IPS-18c (cell line): ENCODE measurements around the gene MYO5A.
A peak's percentile ranks its signal among the peaks of the same experiment; 100 is the strongest.

Experiments used
- H3K4me3 ChIP-seq: 2 replicates; pipeline ENCODE4 v1.7.0; 2013; ENCODE audit warnings: low read depth, mild to moderate bottlenecking, low read length, moderate library complexity; ENCODE audit not compliant: insufficient read depth
- H3K9me3 ChIP-seq: one replicate; pipeline ENCODE4 v1.6.1; 2013; ENCODE audit warnings: mild to moderate bottlenecking, low read length, moderate library complexity; ENCODE audit not compliant: control insufficient read depth, insufficient read depth

MYO5A gene

DNA sequence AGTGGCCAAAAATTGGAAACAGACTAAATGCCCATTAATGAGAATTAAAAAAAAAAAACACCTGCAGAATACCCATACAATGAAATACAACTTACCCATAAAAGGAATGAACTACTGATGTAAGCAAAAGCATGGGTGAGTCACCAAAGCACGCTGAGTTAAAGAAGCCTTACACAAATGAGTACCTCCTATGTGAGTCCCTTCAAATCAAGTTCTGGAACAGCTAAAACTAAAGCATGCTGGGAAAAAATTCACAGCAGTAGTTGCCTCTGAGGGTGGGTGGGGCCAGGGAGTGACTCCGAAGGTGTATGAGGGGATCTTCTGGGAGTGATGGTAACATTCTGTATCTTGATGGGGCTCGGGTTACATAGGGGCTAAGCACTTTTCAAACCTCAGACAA is 244.5 kb downstream of the MYO5A start:
- H3K9me3 ChIP-seq = no peaks in the 10 kb centered on the region

DNA sequence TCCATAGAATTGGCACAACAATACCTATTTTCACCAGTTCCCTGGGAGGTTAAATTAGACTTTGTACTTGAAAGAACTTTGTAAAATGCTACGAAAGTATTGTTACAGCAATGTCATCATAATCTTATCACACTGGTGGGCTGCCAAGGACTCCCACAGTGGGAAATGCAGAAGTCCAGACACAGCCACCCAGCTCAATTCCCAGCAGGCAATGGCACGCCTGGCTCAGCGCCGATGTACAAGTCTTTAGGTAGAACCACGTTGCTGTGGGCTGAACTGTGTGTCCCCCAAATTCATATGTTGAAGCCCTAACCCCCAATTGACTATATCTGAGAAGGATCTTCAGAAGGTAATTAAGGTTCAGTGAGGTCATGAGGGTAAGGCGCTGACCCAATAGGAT is 245.4 kb downstream of the MYO5A start:
- Histone ChIP-seq H3K4me3 (no peak overlapping the region), H3K9me3 (no peaks in the 10 kb centered on the region)

More for the DNA sequence above, 244.5 kb downstream of the MYO5A start:
- no peak overlapping the region for H3K4me3 ChIP-seq

DNA sequence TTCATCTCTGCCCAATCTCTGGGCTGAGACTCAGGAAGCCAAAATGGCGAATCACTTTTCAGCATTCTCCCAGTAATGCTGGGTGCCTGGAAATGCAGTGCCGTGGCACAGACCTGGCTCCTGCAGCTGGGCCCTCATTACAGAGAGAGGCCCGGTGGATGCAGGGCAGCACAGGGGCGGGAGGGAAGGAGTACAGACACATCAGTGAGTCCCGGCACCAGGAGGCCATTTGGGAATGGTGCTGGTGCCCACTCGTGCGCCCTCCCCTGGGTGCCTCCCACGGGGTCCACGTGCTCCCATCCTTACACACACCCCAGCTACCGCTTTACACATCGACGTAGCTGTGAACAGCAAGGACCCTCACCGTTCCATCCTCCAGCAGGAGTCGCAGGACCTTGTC is 246.3 kb downstream of the MYO5A start:
- Histone ChIP-seq H3K4me3 (no peak overlapping the region), H3K9me3 (no peaks in the 10 kb centered on the region)

DNA sequence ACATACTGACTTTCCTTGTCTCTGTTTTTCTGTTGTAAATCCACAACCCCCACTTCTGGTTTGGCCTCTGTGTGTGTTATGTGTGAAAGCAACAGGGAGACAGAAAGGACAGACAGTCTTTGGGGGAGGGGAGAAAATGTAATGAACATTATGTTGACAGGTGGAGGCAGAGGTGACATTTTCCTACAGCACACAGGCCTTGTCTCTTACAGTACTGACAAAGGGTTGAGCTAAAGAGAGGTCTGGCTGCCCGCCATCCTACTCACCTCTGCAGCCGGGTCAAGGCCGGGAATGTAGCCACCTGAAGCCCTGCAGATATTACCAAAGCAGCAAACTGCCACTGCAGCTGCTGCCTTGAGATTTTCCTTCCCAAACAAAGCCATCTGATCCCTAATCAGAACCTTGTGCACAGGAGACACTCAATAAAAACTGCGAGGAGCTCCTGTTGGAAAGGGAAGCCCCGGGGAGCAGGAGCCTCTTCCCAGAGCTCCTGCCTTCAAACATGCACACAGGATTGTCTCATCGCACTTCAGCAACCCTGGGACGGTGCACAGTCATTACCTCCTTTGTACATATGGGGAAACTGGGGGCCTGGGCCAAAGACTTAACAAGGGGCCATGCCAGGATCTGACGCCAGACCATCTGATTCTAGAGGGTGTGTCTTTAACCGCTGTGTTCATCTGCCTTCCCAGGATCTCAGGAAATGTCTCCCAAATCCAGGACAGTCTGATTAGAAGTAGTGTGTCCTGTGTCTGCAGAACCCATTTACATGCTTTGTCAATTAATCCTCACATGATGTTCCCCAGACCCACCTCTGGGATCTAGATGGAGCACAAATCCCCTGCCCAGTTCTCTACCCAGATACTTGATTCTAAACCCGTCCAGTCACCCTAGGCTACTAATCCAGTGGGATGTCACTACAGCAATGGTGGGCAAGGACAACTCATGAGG is 247.3 kb downstream of the MYO5A start:
- no peaks in the 10 kb centered on the region for H3K9me3 ChIP-seq
- H3K4me3 ChIP-seq = no peak overlapping the region

DNA sequence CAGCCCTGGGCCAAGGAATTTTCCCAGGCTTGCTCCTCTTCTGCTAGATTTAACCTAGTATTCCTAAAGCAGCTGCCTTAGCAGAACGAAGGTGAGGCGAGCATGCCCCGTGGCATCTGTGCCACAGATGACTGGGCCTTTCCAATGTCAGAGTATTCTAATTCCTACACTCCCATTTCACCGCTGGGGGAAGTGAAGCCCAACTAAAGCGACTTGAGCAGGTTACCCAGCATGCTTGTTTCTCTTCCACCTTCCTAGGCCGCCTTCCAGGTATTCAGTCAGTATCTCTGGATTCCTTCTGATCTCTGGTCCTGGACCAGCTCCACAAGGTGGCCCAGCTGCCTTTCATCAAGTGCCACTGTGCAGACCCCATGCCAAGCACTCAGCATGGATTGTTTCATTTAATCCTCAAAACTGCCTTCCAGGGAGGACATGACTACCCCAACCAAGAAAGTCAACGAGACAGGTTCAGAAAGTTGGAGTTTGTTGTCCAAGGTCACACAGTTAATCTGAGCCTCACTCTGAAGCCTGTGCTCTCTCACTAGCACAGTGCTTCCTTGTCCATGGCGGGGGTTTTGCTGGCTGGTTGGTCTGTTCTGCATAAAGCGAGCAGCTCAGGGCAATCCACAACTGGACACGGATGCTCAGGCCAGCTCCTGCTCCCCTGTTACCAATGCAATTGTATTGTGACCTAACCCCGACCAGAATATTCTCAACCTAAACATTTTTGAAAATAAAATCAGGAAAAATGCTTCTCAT is 248.2 kb downstream of the MYO5A start:
- Histone ChIP-seq H3K9me3 (no peaks in the 10 kb centered on the region), H3K4me3 (no peak overlapping the region)

DNA sequence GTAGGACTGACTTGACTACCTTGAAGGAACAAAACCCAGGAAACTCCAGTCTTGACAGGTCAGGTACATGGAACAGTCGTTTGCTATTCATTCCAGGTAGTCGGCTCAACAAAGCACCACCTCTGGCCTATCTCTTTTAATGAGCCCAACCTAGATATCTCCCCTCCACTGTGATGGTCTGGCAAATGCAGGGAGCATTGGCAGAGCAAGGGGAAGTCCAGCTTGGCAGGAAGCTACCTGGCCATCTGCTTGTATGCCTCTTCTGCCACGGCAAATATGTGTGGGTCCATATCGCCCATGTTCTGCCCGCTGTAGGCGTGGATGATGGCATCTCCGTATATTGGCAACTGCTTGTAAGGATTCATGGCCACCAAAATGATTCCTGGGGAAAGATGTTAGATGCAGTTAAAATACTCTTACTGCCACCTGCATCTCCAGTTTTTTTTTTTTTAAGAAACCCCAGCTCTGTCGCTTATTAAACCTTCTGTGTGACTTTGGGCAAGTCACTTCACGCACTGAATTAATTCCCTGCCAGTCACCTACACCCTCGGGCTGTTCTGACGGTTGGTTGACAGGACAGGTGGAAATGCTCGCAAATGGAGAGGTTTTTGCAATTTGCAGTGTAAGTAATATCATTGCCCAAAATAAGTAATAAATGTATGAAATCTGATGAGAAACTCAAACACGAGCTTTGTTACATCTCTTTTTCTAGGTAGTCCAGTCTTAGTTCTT is 249.9 kb downstream of the MYO5A start:
- H3K4me3 ChIP-seq = no peak overlapping the region
- H3K9me3 ChIP-seq = no peaks in the 10 kb centered on the region

DNA sequence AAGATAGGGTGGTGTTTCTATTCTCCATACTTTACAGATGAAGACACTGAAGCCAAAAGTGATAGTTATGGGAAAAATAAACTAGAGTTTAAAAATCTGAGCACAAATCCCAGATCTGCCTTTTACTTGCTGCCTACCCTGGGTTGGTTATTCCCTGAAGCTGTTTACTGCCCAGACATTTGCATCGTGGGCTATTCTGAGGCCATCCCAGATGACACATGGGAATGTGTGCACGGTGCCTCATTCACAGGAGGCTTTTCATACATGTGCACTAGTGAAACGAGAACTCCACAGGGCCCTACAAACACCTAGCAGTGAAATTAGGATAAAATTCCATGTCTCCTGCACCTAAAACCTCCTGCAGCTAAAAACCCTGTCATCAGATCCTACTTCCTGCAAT is 250.5 kb downstream of the MYO5A start:
- no peak overlapping the region for H3K4me3 ChIP-seq
- H3K9me3 ChIP-seq = no peaks in the 10 kb centered on the region

DNA sequence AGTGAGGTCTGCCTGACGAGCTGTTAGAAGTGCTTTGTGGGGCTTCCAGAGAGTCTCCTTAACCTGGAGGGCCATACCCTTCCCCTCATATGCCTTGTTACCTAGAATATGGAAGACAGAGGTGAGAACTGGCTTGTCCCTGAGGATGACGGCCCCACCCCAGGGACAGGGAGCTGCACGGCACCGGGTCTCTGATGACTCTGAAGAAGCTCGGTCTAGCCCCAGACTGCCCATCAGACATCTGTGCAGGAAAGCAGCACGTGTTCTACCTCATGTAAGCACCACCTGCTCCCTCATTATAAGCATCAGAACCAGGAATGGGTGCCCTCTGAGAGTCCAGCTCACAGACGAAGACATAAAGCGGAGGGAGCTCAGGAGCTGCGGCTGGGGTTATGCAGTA is 251.1 kb downstream of the MYO5A start:
- Histone ChIP-seq H3K4me3 (no peak overlapping the region), H3K9me3 (no peaks in the 10 kb centered on the region)

DNA sequence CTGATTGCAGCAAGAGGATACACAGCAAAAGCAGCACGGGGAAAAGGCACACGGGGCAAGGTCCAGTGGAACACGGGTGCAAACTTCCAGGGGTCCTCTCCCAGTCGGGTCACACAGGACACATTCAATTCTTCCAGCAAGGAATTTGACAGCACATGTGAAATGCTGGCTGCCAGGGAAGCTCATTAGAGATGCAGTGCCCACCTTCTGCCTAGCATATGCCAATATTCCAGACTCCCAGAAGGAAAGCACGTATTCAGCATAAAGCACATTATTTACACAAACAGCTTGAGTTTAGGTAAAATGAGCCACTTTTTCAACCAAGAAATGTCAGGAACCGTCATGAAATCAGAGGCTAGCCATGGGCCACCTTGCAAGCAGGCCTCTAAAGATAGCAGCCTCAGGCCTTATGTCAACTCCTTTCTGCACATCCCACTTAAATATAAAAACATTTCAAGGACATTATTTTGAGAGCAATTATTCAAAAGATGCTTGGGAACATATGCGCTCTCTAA is 252.4 kb downstream of the MYO5A start:
- H3K9me3 ChIP-seq = no peaks in the 10 kb centered on the region
- H3K4me3 ChIP-seq = no peak overlapping the region

DNA sequence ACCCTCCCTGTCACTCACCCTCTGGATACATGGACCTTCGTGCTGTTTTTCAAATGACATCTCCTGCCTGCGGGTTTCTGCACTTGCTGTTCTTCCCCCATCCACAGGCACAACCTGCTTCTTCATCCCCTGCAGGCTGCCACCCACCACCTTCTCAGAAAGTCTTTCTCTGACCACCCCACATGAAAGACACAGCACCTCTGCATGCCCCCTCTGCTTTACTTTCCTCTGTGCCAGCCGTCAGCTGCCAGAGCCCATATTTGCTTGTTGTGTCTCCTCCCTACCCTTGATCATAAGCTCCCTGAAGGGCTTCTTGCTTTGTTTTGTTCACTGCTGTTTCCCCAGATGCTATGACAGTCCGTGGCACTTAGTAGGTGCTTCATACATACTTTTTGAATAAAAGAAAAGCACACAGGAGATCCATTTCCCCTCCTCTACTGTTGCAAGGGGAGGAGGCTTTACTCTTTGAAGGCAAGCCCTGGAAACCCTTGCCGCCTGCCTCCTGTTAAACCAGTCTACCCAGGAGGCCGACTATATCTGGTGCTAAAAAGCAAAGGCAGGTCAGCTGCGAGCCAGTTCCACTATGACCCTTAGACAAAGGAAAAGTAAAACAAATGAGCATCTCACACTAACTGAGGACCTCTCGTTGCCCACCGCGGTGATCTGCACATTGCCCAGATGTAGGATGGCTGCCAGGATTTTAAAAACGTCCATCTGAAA is 265.0 kb downstream of the MYO5A start:
- H3K9me3 ChIP-seq = no peaks in the 10 kb centered on the region
- H3K4me3 ChIP-seq = no peak overlapping the region

DNA sequence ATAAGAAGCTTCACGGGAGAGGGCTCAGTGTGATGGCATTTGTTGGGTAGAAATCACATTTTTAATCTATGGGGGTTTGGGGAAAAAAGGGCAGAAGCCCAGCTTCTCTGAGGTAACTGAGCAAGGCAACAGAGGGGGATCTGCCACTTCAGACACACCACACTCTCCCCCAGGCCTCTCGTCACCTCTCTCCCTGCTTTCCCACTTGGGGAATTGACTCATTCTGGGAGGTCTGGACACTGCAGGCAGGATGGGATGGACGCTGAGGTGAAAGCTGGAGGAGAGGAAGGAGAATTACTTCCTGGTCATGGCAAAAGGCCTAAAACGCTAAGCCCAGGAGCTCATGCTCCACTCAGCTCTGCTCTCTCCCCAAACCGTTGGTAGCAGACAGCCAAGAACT is 266.3 kb downstream of the MYO5A start:
- H3K9me3 ChIP-seq = no peaks in the 10 kb centered on the region
- 0 out of 2 replicates have a peak overlapping the region, but pooled peaks have one; percentile 4 for H3K4me3 ChIP-seq

DNA sequence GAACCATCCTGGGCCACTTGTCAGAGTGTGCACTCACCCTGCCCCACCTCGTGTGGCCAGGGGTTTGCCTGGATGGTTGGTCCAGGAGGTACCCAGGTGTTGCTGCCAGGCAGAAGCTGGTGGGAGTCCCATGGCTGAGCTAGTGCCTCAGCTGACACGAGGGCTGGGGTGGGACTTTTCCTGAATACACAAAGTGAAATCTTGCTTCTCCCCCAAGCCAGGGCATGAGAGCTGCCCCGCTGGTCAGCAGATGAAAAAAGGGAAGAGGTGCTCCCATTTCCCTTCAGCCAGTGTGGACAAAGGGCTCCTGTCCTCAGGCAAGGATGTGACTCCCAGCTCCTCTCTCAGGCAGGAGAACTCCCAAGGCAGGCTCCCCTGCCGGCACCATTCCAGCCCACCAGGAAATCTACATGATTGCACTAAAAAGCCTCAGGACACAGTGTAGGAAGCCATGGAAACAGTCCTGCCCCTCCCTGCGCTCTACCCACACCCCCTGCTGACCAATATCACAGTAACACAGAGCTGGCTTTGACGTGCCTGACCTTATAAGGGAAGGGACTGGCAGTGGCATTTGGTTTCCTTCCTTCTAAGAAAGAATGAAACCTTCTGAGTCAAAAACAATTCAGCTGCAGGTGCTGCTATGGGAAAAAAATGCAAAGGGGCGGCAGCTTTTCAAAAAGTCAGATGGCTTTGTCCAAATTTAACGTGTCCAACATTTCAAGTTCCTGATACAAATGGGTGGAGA is 267.0 kb downstream of the MYO5A start:
- Histone ChIP-seq H3K4me3 (0 out of 2 replicates have a peak overlapping the region, but pooled peaks have one; percentile 4), H3K9me3 (no peaks in the 10 kb centered on the region)

DNA sequence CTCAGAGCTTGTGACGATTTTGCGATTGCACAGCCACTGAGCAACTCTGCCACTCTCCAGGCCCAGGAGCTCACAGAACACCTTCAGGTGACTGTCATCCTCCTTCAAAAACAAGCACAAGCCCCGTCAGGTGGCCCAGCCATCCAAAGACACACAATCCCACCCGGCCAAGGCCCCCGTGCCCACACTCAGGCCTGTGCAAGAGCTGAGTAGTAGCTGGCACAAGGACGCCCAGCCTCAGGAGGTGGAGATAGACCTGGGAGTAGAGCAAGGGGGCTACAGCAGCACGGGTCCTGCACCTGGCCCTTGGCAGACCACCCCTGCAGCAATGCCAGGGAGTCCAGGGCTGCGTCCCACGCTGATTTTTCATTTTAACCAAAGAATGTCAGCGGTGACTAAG is 267.7 kb downstream of the MYO5A start:
- Histone ChIP-seq H3K9me3 (no peaks in the 10 kb centered on the region), H3K4me3 (no peak overlapping the region)

DNA sequence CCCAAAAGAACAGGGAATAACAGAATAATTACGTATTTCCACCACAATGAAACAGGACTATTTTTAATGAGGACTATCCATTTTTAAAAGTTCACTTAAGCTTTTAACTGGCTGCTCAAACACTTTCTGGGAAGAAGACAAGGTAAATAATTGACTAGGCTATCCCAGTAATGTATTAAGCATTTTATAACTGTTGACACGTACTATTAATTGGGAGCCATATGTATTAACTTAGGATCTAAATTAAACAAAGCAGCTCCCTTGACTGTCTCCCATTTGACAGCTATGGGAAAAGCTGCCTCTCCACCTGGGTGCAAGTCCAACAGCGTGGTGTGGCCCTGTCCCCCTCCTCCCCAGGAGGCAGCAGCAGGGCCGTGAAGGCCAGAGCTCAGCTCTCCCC is 269.2 kb downstream of the MYO5A start:
- Histone ChIP-seq H3K4me3 (no peak overlapping the region), H3K9me3 (no peaks in the 10 kb centered on the region)

DNA sequence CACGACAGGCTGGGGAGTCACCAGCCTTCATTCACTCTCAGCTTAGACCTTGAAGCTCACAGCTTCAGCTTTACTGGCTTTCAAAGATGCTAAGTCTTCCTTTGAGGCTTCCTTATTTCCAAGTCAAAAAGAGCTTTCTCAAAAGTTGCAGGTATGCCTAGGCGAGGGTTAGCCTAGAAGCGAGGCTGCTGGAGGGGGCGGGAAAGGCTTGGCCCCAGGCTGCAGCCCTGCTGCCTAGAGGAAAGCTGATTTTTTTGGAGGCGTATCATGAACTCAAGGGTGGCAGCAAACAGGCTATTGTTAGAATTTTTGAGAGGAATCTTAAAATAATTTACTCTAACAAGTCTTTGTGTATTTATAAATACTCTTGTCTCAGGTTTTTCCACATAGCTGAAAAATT is 270.2 kb downstream of the MYO5A start:
- H3K4me3 ChIP-seq = no peak overlapping the region

DNA sequence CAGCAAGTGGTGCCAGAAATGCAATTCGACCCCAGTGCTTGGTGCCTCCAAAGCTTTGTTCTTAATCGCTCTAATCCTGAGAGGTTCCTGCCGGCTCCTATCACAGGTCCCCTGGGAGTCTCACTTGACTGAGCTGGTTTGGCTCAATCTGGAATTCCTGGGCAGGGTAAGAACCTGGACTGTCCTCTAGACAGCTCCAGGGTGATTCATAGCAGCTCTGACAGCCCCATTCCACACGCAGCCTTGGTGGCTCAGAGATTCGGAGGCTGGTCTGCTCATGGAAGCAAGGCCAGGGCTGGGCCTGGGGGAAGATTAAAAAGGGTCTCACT is 271.0 kb downstream of the MYO5A start:
- Histone ChIP-seq H3K9me3 (no peaks in the 10 kb centered on the region), H3K4me3 (no peak overlapping the region)

More for the DNA sequence above, 270.2 kb downstream of the MYO5A start:
- H3K9me3 ChIP-seq = no peaks in the 10 kb centered on the region
